ENCODE measurements around the gene NLRP12. TPM values are rescaled to one million over a fixed set of nuclear protein-coding genes. Genes with fewer than 3 reads are reported as not detected.
A peak's percentile ranks its signal among the peaks of the same experiment; 100 is the strongest.
"Not testable (repeated sequence)": the region's sequence is repeated elsewhere in the genome, so short reads cannot be mapped to it uniquely, and the experiment has no call there.

NLRP12 gene
- total and polyA plus RNA-seq, 2 donors (not counting 1 experiment from before 2014, with no cell fraction given) = not detected

- Histone ChIP-seq H3K4me1 (ENCODE audit: control insufficient read depth, extremely low read depth, insufficient read depth, low read length) (peaks cover 4% of the 10 kb centered on the region), H3K9me3 (ENCODE audit: control insufficient read depth, insufficient read depth, low read depth, low read length) (no peaks in the 10 kb centered on the region), H3K9ac (ENCODE audit: insufficient read depth, low read length) (no peak overlapping the region), H3K79me2 (ENCODE audit: control insufficient read depth, insufficient read depth, low read length) (peaks cover 30% of the 10 kb centered on the region), H3K4me3 (replicated peaks in 1 of 4; ENCODE audit: control extremely low read depth in 1 of 4, insufficient read depth in 1 of 4, low read depth in 3 of 4, low read length in 4 of 4) (no peak overlapping the region), H2AFZ (ENCODE audit: low read length) (no peak overlapping the region), H3K27me3 (ENCODE audit: control insufficient read depth, insufficient read depth, low read length) (no peaks in the 10 kb centered on the region), H3K36me3 (ENCODE audit: control insufficient read depth, insufficient read depth, low read length) (peaks cover 18% of the 10 kb centered on the region), H3K4me2 (ENCODE audit: extremely low read depth, insufficient read depth, low read length) (no peak overlapping the region), H3K27ac (ENCODE audit: insufficient read depth, low read length) (no peak overlapping the region), H4K20me1 (ENCODE audit: control insufficient read depth, extremely low read depth, insufficient read depth, low read length) (no peaks in the 10 kb centered on the region)
- TF ChIP-seq EZH2 (IDR thresholded peaks at IDR 0.05; ENCODE audit: low read length, missing control alignments) (no peak), CTCF (conservative IDR thresholded peaks at IDR 0.05 in 1 of 2, IDR thresholded peaks at IDR 0.05 in 1 of 2; ENCODE audit: low read depth in 1 of 2, low read length in 2 of 2) (no peak)
- no peak for DNase-seq (ENCODE audit: low read depth in 2 of 2)
These were observed 47.3 kb upstream of the NLRP12 start for GRCh38 chr19:53871454-53871853.

DNA sequence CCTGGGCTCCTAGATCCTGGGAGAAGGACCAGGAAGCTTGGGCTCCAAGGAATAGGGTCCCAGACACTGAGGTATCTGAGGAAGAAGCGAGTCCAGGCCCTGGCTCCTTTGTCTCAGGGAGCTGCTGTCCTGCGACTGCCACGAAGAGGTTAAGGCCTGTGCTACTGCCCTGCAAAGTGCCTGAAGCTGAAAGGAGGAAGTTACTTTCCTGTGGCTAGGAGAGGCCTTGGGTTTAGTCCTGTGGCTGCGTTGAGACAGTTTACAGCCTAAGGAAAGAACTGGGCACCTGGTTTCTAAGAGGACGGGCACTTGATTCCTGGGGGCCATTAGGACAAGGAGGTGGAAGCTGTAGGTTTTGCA lies 46.4 kb upstream of the NLRP12 start:
- Histone ChIP-seq H2AFZ (ENCODE audit: low read length) (no peak overlapping the region), H4K20me1 (ENCODE audit: control insufficient read depth, extremely low read depth, insufficient read depth, low read length) (no peaks in the 10 kb centered on the region), H3K9me3 (ENCODE audit: control insufficient read depth, insufficient read depth, low read depth, low read length) (no peaks in the 10 kb centered on the region), H3K36me3 (ENCODE audit: control insufficient read depth, insufficient read depth, low read length) (peaks cover 18% of the 10 kb centered on the region), H3K27me3 (ENCODE audit: control insufficient read depth, insufficient read depth, low read length) (no peaks in the 10 kb centered on the region), H3K4me2 (ENCODE audit: extremely low read depth, insufficient read depth, low read length) (peak overlapping the region; percentile 32), H3K27ac (ENCODE audit: insufficient read depth, low read length) (no peak overlapping the region), H3K79me2 (ENCODE audit: control insufficient read depth, insufficient read depth, low read length) (peaks cover 30% of the 10 kb centered on the region), H3K9ac (ENCODE audit: insufficient read depth, low read length) (no peak overlapping the region), H3K4me3 (replicated peaks in 1 of 4; ENCODE audit: control extremely low read depth in 1 of 4, insufficient read depth in 1 of 4, low read depth in 3 of 4, low read length in 4 of 4) (peak overlapping the region in 2 of 4 experiments; percentile 15 to 41), H3K4me1 (ENCODE audit: control insufficient read depth, extremely low read depth, insufficient read depth, low read length) (peaks cover 7% of the 10 kb centered on the region)
- peak in 1 of 2 donors; percentile 20 for DNase-seq (ENCODE audit: low read depth in 2 of 2)
- TF ChIP-seq CTCF (conservative IDR thresholded peaks at IDR 0.05 in 1 of 2, IDR thresholded peaks at IDR 0.05 in 1 of 2; ENCODE audit: low read depth in 1 of 2, low read length in 2 of 2) = no peak
- TF ChIP-seq EZH2 (IDR thresholded peaks at IDR 0.05; ENCODE audit: low read length, missing control alignments) = no peak

DNA sequence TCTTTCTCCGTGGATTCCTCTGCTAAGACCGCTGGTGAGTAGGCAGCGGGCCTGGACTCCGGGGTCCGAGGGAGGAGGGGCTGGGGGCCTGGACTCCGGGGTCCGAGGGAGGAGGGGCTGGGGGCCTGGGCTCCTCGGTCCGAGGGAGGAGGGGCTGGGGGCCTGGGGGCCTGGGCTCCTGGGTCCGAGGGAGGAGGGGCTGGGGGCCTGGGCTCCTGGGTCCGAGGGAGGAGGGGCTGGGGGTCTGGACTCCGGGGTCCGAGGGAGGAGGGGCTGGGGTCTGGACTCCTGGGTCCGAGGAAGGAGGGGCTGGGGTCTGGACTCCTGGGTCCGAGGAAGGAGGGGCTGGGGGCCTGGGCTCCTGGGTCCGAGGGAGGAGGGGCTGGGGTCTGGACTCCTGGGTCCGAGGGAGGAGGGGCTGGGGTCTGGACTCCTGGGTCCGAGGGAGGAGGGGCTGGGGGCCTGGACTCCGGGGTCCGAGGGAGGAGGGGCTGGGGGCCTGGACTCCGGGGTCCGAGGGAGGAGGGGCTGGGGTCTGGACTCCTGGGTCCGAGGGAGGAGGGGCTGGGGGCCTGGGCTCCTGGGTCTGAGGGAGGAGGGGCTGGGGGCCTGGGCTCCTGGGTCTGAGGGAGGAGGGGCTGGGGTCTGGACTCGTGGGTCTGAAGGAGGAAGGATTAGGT lies 45.8 kb upstream of the NLRP12 start:
- not testable (repeated sequence) for H4K20me1 ChIP-seq (ENCODE audit: control insufficient read depth, extremely low read depth, insufficient read depth, low read length); DNase-seq (ENCODE audit: low read depth in 2 of 2); H3K27me3 ChIP-seq (ENCODE audit: control insufficient read depth, insufficient read depth, low read length); H3K4me1 ChIP-seq (ENCODE audit: control insufficient read depth, extremely low read depth, insufficient read depth, low read length); H2AFZ ChIP-seq (ENCODE audit: low read length); H3K9me3 ChIP-seq (ENCODE audit: control insufficient read depth, insufficient read depth, low read depth, low read length)
- Histone ChIP-seq H3K4me2 (ENCODE audit: extremely low read depth, insufficient read depth, low read length) (peak overlapping the region; percentile 7), H3K79me2 (ENCODE audit: control insufficient read depth, insufficient read depth, low read length) (peaks cover 30% of the 10 kb centered on the region), H3K4me3 (replicated peaks in 1 of 4; ENCODE audit: control extremely low read depth in 1 of 4, insufficient read depth in 1 of 4, low read depth in 3 of 4, low read length in 4 of 4) (peak overlapping the region; percentile 66 to 99 (median 96)), H3K27ac (ENCODE audit: insufficient read depth, low read length) (peak overlapping the region; percentile 99), H3K36me3 (ENCODE audit: control insufficient read depth, insufficient read depth, low read length) (peaks cover 17% of the 10 kb centered on the region), H3K9ac (ENCODE audit: insufficient read depth, low read length) (peak overlapping the region; percentile 99)
